Activated CD4-positive, CD25-positive, alpha-beta regulatory T cell (primary cell): ENCODE data around the gene CTNNB1.

ENCODE experiments used
- DNase-seq, 4 experiments: peaks; one replicate each; lab custom pipeline; 2025; lab: John Stamatoyannopoulos, UW

The CTNNB1 gene

DNA sequence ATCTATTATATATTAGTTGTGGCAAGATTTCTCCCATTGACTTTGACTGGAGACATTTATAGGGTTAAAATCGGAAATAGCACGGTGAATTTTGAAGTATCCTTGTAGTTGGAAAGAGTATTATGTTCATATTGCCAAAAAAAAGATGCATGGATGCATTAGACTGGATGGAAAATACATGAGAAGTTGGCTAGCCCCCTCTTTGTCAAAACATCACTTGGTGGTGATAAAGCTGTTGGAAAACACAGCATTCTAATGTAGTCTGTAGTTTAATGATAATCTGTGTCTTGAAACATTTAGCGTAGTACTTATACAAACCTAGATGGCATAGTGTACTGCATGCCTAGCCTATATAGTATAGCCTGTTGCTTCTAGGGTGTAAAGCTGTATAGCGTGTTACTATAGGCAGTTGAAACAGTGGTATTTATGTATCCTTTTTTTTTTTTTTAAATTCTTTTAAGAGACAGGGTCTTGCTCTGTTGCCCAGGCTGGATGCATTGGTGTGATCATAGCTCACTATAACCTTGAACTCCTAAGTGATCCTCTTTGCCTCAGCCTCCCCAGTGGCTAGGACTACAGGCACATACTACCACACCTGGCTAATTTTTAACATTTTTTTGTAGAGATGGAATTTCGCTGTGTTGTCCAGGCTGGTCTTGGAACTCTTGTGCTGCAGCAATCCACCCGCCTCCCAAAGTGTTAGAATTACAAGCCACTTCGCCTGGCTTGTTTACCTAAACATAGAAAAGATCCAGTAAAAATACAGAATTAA lies 21.8 kb downstream of the CTNNB1 start:
- DNase-seq, result no peak

- no peak for DNase-seq
These were observed 22.7 kb downstream of the CTNNB1 start for GRCh38 chr3:41222012-41222411.

DNA sequence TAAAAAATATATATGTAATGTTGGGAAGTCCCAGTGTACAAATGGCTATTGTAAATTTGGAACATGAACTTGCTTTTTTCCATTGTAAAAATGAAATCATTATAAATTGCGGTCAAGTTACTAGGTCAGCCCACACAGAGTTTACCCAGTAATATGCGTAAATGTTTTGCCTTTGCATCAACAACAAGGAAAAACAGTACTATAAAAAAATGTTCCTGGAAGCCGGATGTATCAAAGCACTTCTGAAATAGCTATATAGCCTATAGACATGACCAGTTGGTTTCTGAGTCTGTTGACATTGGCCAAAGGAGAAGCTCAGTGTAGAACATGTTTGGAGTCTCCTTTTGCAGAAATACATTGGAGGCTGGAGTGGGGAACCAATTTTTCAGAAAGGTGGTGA lies 23.2 kb downstream of the CTNNB1 start:
- DNase-seq, result no peak

GRCh38 chr3:41223078-41223477 lies 23.8 kb downstream of the CTNNB1 start:
- DNase-seq, result no peak

GRCh38 chr3:41223691-41224090 lies 24.4 kb downstream of the CTNNB1 start:
- DNase-seq, result no peak

DNA sequence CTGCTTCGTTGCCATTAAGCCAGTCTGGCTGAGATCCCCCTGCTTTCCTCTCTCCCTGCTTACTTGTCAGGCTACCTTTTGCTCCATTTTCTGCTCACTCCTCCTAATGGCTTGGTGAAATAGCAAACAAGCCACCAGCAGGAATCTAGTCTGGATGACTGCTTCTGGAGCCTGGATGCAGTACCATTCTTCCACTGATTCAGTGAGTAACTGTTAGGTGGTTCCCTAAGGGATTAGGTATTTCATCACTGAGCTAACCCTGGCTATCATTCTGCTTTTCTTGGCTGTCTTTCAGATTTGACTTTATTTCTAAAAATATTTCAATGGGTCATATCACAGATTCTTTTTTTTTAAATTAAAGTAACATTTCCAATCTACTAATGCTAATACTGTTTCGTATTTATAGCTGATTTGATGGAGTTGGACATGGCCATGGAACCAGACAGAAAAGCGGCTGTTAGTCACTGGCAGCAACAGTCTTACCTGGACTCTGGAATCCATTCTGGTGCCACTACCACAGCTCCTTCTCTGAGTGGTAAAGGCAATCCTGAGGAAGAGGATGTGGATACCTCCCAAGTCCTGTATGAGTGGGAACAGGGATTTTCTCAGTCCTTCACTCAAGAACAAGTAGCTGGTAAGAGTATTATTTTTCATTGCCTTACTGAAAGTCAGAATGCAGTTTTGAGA lies 25.0 kb downstream of the CTNNB1 start:
- DNase-seq, result no peak

DNA sequence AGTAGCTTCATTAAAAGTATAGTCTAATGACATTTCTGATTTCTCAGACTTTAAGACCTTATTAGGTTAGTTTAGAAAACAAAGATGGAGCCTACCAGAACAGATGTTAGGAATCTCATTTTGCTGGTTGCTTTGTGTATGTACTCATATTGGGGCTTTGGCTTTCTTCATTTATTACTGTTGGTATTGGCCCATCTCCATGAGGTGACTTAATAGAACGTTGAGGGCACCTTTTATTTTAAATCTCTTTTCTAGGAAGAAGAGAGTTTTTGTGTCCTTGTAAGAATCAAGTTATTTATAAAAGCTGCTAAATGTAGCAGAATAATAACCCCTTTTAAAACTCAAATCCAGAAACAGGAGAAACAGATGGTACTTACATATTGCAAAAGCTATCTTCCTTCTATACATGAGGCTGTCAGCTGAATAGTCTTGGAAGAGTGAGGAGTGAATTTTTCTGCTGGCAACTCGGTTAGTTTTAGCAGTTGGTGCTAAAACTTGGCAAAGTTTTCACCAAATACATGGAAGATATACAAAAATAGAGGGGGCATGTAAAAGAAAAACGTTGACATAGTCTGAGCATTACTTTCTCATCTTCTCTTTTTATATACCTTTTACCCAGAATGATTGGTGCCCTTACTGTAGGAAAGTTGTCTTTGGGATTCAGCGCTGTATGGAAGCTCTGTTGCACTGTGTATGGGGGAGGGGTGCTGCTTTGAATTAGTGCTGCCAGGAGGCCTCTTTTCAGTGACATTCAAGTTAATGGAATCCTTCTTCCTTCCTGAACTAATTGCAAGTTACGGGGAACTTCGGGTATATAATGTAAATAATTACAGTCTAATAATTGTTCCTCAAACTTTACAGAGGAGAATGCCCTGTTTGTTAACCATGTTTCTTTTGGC lies 35.8 kb downstream of the CTNNB1 start:
- DNase-seq, result no peak

- DNase-seq, result no peak
These were observed 36.9 kb downstream of the CTNNB1 start for GRCh38 chr3:41236228-41236627.

DNA sequence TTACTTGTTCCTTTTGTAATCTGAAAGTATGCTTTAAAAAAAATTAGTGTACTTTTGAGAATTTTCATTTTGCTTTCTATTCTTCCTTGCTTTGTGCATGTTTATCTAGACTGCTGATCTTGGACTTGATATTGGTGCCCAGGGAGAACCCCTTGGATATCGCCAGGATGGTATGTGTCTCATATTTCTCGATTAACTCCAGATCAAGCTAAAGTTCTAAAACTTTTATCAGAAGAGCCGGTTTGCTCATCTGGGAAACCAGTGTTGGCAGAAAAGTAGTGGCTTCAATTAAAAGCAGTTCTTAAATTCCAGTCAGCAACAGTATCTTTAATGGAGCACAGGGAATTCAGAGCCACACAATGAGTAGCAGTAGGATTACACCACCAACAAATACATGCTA lies 38.6 kb downstream of the CTNNB1 start:
- DNase-seq, result no peak

GRCh38 chr3:41239587-41239986 lies 40.3 kb downstream of the CTNNB1 start:
- DNase-seq, result no peak

GRCh38 chr3:41241161-41241560 lies 41.9 kb downstream of the CTNNB1 start:
- no peak for DNase-seq

GRCh38 chr3:41241800-41242571 lies 42.7 kb downstream of the CTNNB1 start:
- DNase-seq, result no peak

GRCh38 chr3:41243183-41243582 lies 43.9 kb downstream of the CTNNB1 start:
- no peak for DNase-seq

GRCh38 chr3:41244620-41245336 lies 45.5 kb downstream of the CTNNB1 start:
- DNase-seq, result no peak

GRCh38 chr3:41247055-41248004 lies 48.0 kb downstream of the CTNNB1 start:
- no peak for DNase-seq

DNA sequence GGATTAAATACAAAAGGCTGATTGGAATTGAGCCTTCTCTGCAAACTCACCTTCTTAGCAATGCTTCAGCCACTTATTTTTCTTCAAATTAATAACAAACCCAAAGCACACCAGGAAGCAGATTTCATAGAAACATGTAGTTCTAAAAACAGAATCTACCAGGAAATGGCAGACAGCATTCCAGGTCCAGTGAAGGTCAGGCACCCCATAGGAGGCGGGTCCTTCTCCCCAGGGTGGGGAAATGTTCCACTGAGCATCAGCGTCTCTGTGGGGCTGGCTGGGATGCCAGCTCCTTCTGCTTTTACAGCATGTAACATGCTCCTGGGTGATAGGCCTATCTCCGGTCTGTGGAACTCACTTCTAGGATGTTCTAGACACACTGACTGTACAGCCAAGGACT lies 49.2 kb downstream of the CTNNB1 start:
- DNase-seq, result no peak

GRCh38 chr3:41249318-41249717 lies 50.0 kb downstream of the CTNNB1 start:
- DNase-seq, result no peak

GRCh38 chr3:41250825-41251224 lies 51.5 kb downstream of the CTNNB1 start:
- DNase-seq, result no peak

- no peak for DNase-seq
These were observed 52.3 kb downstream of the CTNNB1 start for GRCh38 chr3:41251593-41251992.

- DNase-seq, result no peak
These were observed 59.0 kb downstream of the CTNNB1 start for GRCh38 chr3:41258239-41258800.
